HEK293 (cell line): Measurements from ENCODE around the gene PTH1R.

ENCODE experiments used
- CTCF ChIA-PET: fragments of 350-600 bp; formaldehyde crosslinking; extraction: SDS; loops from one replicate; lab custom pipeline; 2021; ENCODE audit warnings: antibody characterized with exemption; lab: Yijun Ruan, JAX
- POLR2A ChIA-PET: fragments of 300-600 bp; formaldehyde crosslinking; extraction: SDS; loops from one replicate; lab custom pipeline; 2020; ENCODE audit warnings: antibody characterized with exemption, inconsistent platforms; lab: Yijun Ruan, JAX
- H3K27ac ChIP-seq: fragments of 200-500 bp; sonication (Bioruptor generic); 2 replicates; pipeline ENCODE4 v1.5.1; 2014; ENCODE audit warnings: low read depth, low read length, control low read depth, inconsistent platforms; ENCODE audit errors: extremely low read depth
- H3K36me3 ChIP-seq, 2 experiments: fragments of 200-500 bp in 1 of 2; sonication (Bioruptor generic) in 1 of 2; 1 replicate in 1 of 2; 2 replicates in 1 of 2; pipeline ENCODE4 v1.5.1; 2014 to 2017; ENCODE audit warnings: inconsistent platforms in 2 of 2, low read length in 2 of 2; ENCODE audit not compliant: control insufficient read depth in 2 of 2, insufficient read depth in 1 of 2
- H3K4me1 ChIP-seq: fragments of 200-500 bp; sonication (Bioruptor generic); 2 replicates; pipeline ENCODE4 v1.5.1; 2014; ENCODE audit warnings: mild to moderate bottlenecking, low read length, inconsistent platforms; ENCODE audit not compliant: control insufficient read depth, insufficient read depth
- H3K4me3 ChIP-seq: 2 replicates; pipeline ENCODE4 v1.5.1; 2011; ENCODE audit warnings: low read depth, mild to moderate bottlenecking, control low read depth, low read length, moderate library complexity
- H3K9me3 ChIP-seq: fragments of 200-500 bp; sonication (Bioruptor generic); 2 replicates; pipeline ENCODE4 v1.5.1; 2014; ENCODE audit warnings: low read depth, low read length, inconsistent platforms; ENCODE audit not compliant: control insufficient read depth, insufficient read depth
- BCL11B ChIP-seq: fragments of 450-650 bp; formaldehyde crosslinking; IDR thresholded peaks from 2 replicates; pipeline ENCODE4 v1.5.1; 2016; ENCODE audit warnings: low read depth, missing biosample characterization, missing genetic modification characterization
- GFI1B ChIP-seq: fragments of 450-650 bp; formaldehyde crosslinking; IDR thresholded peaks from 2 replicates; pipeline ENCODE4 v1.5.1; 2016; ENCODE audit warnings: missing biosample characterization, missing genetic modification characterization
- MZF1 ChIP-seq: fragments of 450-650 bp; formaldehyde crosslinking; IDR thresholded peaks from 2 replicates; pipeline ENCODE4 v1.5.1; 2017; ENCODE audit warnings: missing biosample characterization, missing genetic modification characterization, borderline replicate concordance
- PATZ1 ChIP-seq: fragments of 450-650 bp; formaldehyde crosslinking; IDR thresholded peaks from 2 replicates; pipeline ENCODE4 v1.5.1; 2016; ENCODE audit warnings: missing biosample characterization, missing genetic modification characterization
- PRDM1 ChIP-seq: fragments of 450-650 bp; formaldehyde crosslinking; IDR thresholded peaks from 2 replicates; pipeline ENCODE4; 2016; ENCODE audit warnings: missing biosample characterization, missing genetic modification characterization
- PRDM6 ChIP-seq: fragments of 450-650 bp; formaldehyde crosslinking; IDR thresholded peaks from 2 replicates; pipeline ENCODE4 v1.5.1; 2017; ENCODE audit warnings: missing biosample characterization, missing genetic modification characterization
- SCRT2 ChIP-seq: fragments of 450-650 bp; formaldehyde crosslinking; IDR thresholded peaks from 2 replicates; pipeline ENCODE4 v1.5.1; 2016; ENCODE audit warnings: missing biosample characterization, missing genetic modification characterization
- WT1 ChIP-seq: fragments of 450-650 bp; formaldehyde crosslinking; IDR thresholded peaks from 2 replicates; pipeline ENCODE4 v1.5.1; 2016; ENCODE audit warnings: missing biosample characterization, missing genetic modification characterization
- ZBTB20 ChIP-seq: fragments of 450-650 bp; formaldehyde crosslinking; IDR thresholded peaks from 2 replicates; pipeline ENCODE4 v1.5.1; 2016; ENCODE audit warnings: missing biosample characterization, missing genetic modification characterization
- ZBTB49 ChIP-seq: fragments of 450-650 bp; formaldehyde crosslinking; IDR thresholded peaks from 2 replicates; pipeline ENCODE4 v1.5.1; 2016; ENCODE audit warnings: missing biosample characterization, missing genetic modification characterization, low read depth
- ZBTB8A ChIP-seq: fragments of 450-650 bp; formaldehyde crosslinking; IDR thresholded peaks from 2 replicates; pipeline ENCODE4 v1.5.1; 2016; ENCODE audit warnings: missing biosample characterization, missing genetic modification characterization
- ZEB2 ChIP-seq: fragments of 450-650 bp; formaldehyde crosslinking; IDR thresholded peaks from 2 replicates; pipeline ENCODE4 v1.5.1; 2016; ENCODE audit warnings: missing biosample characterization, missing genetic modification characterization
- ZFP3 ChIP-seq: fragments of 450-650 bp; formaldehyde crosslinking; IDR thresholded peaks from 2 replicates; pipeline ENCODE4 v1.5.1; 2016; ENCODE audit warnings: low read depth, missing biosample characterization, missing genetic modification characterization
- ZIC2 ChIP-seq: fragments of 450-650 bp; formaldehyde crosslinking; IDR thresholded peaks from 2 replicates; pipeline ENCODE4 v1.5.1; 2016; ENCODE audit warnings: missing biosample characterization, missing genetic modification characterization
- ZNF24 ChIP-seq: fragments of 450-650 bp; formaldehyde crosslinking; IDR thresholded peaks from 2 replicates; pipeline ENCODE4 v1.5.1; 2016; ENCODE audit warnings: missing biosample characterization, missing genetic modification characterization
- ZNF398 ChIP-seq: fragments of 450-650 bp; formaldehyde crosslinking; IDR thresholded peaks from 2 replicates; pipeline ENCODE4 v1.5.1; 2017; ENCODE audit warnings: missing biosample characterization, missing genetic modification characterization
- ZNF423 ChIP-seq: fragments of 450-650 bp; formaldehyde crosslinking; IDR thresholded peaks from 2 replicates; pipeline ENCODE4 v1.5.1; 2016; ENCODE audit warnings: missing biosample characterization, missing genetic modification characterization
- ZNF768 ChIP-seq: fragments of 450-650 bp; formaldehyde crosslinking; IDR thresholded peaks from 2 replicates; pipeline ENCODE4 v1.5.1; 2018; ENCODE audit warnings: missing biosample characterization, mild to moderate bottlenecking, missing genetic modification characterization
- ZNF830 ChIP-seq: fragments of 450-650 bp; IDR thresholded peaks from 2 replicates; pipeline ENCODE4 v1.5.0; 2018; ENCODE audit warnings: missing biosample characterization, missing genetic modification characterization, low read depth, mild to moderate bottlenecking, moderate library complexity

PTH1R gene

GRCh38 chr3:46851364-46852333 lies 25.9 kb upstream of the PTH1R start:
- ChIA-PET POLR2A (no interaction called here), CTCF (interaction anchor here (0.7 to 1.0 kb wide), 2 partner anchors 43 to 58 kb away, joined by 3 to 4 read pairs; no protein-coding TSS in a partner anchor)
- TF ChIP-seq ZBTB20 (tag by site-specific recombination) = no peak
- TF ChIP-seq GFI1B (tag by site-specific recombination) = no peak
- no peak for TF ChIP-seq ZNF24 (tag by site-specific recombination)
- no peak for TF ChIP-seq ZEB2
- TF ChIP-seq BCL11B (tag by site-specific recombination) = no peak
- no peak for TF ChIP-seq ZNF768 (tag by site-specific recombination)
- TF ChIP-seq PRDM6 = no peak
- TF ChIP-seq ZNF830 (tag by site-specific recombination) = no peak
- no peak for TF ChIP-seq ZBTB49 (tag by site-specific recombination)
- TF ChIP-seq SCRT2 = no peak
- TF ChIP-seq PRDM1 (tag by site-specific recombination) = no peak; the same call in 1 of the 2 replicates
- no peak for TF ChIP-seq ZIC2 (tag by site-specific recombination)
- no peak for TF ChIP-seq ZNF398
- TF ChIP-seq ZNF423 (tag by site-specific recombination) = no peak
- no peak for TF ChIP-seq ZFP3 (tag by site-specific recombination)
- no peak for TF ChIP-seq ZBTB8A (tag by site-specific recombination)
- Histone ChIP-seq H3K4me3 (no peak overlapping the region), H3K36me3 (no peaks in the 10 kb centered on the region), H3K9me3 (no peaks in the 10 kb centered on the region), H3K27ac (no peak overlapping the region), H3K4me1 (no peaks in the 10 kb centered on the region)

- H3K4me3 ChIP-seq = no peak overlapping the region
- H3K27ac ChIP-seq = no peak overlapping the region
- H3K36me3 ChIP-seq = no peaks in the 10 kb centered on the region
- CTCF ChIA-PET = interaction anchor here (1.0 kb wide), 1 partner anchor 57 kb away, joined by 4 read pairs; no protein-coding TSS in a partner anchor
- TF ChIP-seq WT1 (tag by site-specific recombination) (no peak), PATZ1 (tag by site-specific recombination) (no peak), MZF1 (no peak), ZNF830 (tag by site-specific recombination) (no peak)
- no peaks in the 10 kb centered on the region for H3K9me3 ChIP-seq
- H3K4me1 ChIP-seq = no peaks in the 10 kb centered on the region
- POLR2A ChIA-PET = no interaction called here
Measured at GRCh38 chr3:46852334-46852720, 25.2 kb upstream of the PTH1R start.
